Measurements from ENCODE around the gene PAGE4.

PAGE4 gene

GRCh38 chrX:49829016-49829415 lies at the start of gene PAGE4:
PAGE4 (plus strand) TSS chrX:49829303; CDS start chrX:49830429, 1,126 bp downstream.
- peak; percentile 2 for DNase-seq (ENCODE audit: low read depth)
- H3K4me3 ChIP-seq (ENCODE audit: low read depth, low read length), result no peak within 1 kb of the TSS
- no peak for TF ChIP-seq CTCF (IDR thresholded peaks at IDR 0.05; ENCODE audit: insufficient read depth, low read depth, low read length, missing control alignments)

- no peak for TF ChIP-seq CTCF (IDR thresholded peaks at IDR 0.05; ENCODE audit: insufficient read depth, low read depth, low read length, missing control alignments)
- DNase-seq (ENCODE audit: low read depth), result no peak
- no peak overlapping the region for H3K4me3 ChIP-seq (ENCODE audit: low read depth, low read length)
Measured at GRCh38 chrX:49784747-49785280, 44.3 kb upstream of the PAGE4 start.

- no peak for DNase-seq (ENCODE audit: low read depth)
- H3K4me3 ChIP-seq (ENCODE audit: low read depth, low read length), result no peak overlapping the region
- TF ChIP-seq CTCF (IDR thresholded peaks at IDR 0.05; ENCODE audit: insufficient read depth, low read depth, low read length, missing control alignments), result no peak
Measured at GRCh38 chrX:49792376-49792775, 36.7 kb upstream of the PAGE4 start.

- no peak for TF ChIP-seq CTCF (IDR thresholded peaks at IDR 0.05; ENCODE audit: insufficient read depth, low read depth, low read length, missing control alignments)
- no peak for DNase-seq (ENCODE audit: low read depth)
- H3K4me3 ChIP-seq (ENCODE audit: low read depth, low read length), result no peak overlapping the region
Measured at GRCh38 chrX:49793686-49794085, 35.4 kb upstream of the PAGE4 start.

GRCh38 chrX:49799828-49800227 lies 29.3 kb upstream of the PAGE4 start:
- TF ChIP-seq CTCF (IDR thresholded peaks at IDR 0.05; ENCODE audit: insufficient read depth, low read depth, low read length, missing control alignments), result no peak
- no peak overlapping the region for H3K4me3 ChIP-seq (ENCODE audit: low read depth, low read length)
- no peak for DNase-seq (ENCODE audit: low read depth)

GRCh38 chrX:49809891-49810632 lies 19.0 kb upstream of the PAGE4 start:
- H3K4me3 ChIP-seq (ENCODE audit: low read depth, low read length), result no peak overlapping the region
- no peak for TF ChIP-seq CTCF (IDR thresholded peaks at IDR 0.05; ENCODE audit: insufficient read depth, low read depth, low read length, missing control alignments)
- no peak for DNase-seq (ENCODE audit: low read depth)

GRCh38 chrX:49812177-49812576 lies 16.9 kb upstream of the PAGE4 start:
- H3K4me3 ChIP-seq (ENCODE audit: low read depth, low read length), result no peak overlapping the region
- TF ChIP-seq CTCF (IDR thresholded peaks at IDR 0.05; ENCODE audit: insufficient read depth, low read depth, low read length, missing control alignments), result no peak
- no peak for DNase-seq (ENCODE audit: low read depth)
